GM12873 (cell line): ENCODE measurements around the gene MT1F.

Experiments
- CTCF ChIP-seq: IDR thresholded peaks from 2 replicates; pipeline ENCODE4 v1.5.1; 2012; ENCODE audit warnings: low read depth, mild to moderate bottlenecking, moderate library complexity, low read length, control low read depth; ENCODE audit not compliant: insufficient read depth; ENCODE audit errors: missing control alignments

MT1F gene

GRCh38 chr16:56649820-56650219, 7.9 kb upstream of the MT1F start:
- no peak for TF ChIP-seq CTCF

- TF ChIP-seq CTCF, result no peak
These were observed 6.2 kb upstream of the MT1F start, which contains the start of gene MT1B for GRCh38 chr16:56651586-56651985. Gene MT1B, plus strand, starts transcription at chr16:56651886. Its CDS starts 68 bp downstream, at chr16:56651954.

- TF ChIP-seq CTCF, result no peak
These were observed 5.2 kb upstream of the MT1F start for GRCh38 chr16:56652600-56652999.

GRCh38 chr16:56653218-56653617, 4.5 kb upstream of the MT1F start:
- no peak for TF ChIP-seq CTCF

GRCh38 chr16:56658327-56658875, 642 bp downstream of the MT1F start:
- no peak for TF ChIP-seq CTCF

GRCh38 chr16:56662357-56663354, 4.9 kb downstream of the MT1F start:
- TF ChIP-seq CTCF, result no peak

- no peak for TF ChIP-seq CTCF
These were observed 6.7 kb downstream of the MT1F start for GRCh38 chr16:56664506-56664905.
